GM19468 (cell line): Measurements from ENCODE around the gene AGXT.

Experiments used
- ATAC-seq: cut with Tn5 transposase; IDR thresholded peaks from one replicate; pipeline ENCODE4 v1.9.1; 2021; ENCODE audit warnings: mild to moderate bottlenecking, moderate library complexity, moderate number of reproducible peaks; ENCODE audit not compliant: unreplicated experiment; ENCODE audit errors: extremely low read depth

AGXT gene

DNA sequence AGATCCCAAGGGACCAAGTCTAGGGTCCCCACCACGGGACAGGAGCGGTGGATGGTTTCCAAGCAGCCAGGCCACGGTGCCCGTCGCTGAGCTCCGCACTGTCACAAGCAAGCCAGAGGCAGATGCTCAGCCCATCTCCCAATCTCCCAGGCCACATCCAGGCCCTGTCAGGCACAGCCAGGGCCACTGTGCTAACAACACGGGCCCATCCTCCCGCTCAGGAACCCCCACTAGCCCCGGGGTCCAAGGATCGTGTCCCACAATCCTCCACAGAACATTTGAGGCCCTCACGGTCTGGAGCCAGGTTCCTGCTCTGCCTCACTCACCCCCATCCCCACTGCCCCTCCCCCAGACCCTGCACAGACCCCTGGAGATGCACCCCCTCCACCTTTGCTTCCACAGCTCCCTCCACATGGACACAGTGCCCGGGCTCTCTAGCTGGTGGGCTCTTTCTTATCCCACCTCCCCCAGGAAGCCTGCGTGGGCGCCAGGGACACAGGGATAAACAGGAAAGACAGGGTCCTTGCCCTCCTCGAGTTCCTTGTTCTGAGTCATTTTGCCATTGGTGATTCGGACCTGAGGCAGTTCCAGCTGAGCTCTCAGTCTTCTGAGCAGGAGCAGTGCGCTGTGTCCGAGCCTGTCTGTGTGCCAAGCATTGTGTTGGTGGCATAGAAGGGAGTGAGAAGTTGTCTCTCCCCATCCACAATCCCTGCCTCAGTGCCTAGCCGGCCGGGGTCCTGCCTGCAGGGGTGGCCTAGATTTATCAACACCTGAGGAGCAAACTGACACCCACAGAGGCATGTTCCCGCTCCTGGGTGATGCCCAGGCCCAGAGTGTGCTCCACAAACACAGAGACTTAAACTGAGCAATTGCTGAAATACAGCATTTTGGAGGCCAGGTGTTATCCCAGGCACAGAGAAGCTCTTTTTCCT is 44.5 kb downstream of the AGXT start:
- ATAC-seq = no peak

- ATAC-seq = no peak
Measured at GRCh38 chr2:240913810-240914644, 45.4 kb downstream of the AGXT start.

DNA sequence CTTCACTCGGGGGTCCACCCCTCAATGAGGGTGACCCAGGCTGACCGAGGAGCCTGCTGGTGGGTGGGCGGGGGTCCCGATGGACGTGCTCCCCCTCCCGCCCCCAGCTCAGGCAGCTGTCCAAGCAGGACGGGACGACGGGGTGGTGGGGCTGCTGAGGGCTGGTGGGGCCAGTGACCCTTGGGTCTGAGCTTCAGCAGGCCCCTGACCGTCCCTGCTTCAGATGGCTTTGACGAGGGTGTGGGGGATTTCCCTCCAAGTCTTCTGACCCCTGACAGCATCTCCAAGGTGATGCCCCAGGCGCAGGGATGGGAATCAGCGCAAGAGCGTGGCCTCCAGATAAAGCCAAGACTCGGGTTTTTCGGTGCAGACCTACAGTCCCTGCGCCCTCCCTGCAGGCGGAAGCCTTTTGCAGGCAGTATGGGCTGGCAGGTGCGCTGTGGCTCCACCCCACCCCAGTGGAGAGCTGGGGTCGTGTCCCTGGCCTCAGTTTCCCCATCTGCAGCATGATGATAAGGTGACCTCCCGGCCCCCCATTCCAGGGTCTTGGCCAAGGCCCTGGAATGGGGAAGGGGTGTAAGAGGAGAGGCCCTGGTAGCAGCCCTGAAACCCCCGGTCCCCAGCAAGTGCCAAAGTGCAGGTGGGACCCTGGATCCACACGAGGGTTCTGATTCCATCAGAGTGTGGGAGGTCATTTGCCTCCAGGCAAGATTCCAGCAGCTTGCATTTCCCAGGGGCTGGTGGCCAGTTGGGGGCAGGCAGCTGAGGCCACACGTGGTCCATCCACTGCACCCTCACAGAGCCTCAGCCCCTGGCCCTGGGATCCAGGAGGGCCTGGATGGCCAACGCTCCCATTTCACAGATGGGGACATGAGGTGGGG is 46.3 kb downstream of the AGXT start:
- no peak for ATAC-seq

DNA sequence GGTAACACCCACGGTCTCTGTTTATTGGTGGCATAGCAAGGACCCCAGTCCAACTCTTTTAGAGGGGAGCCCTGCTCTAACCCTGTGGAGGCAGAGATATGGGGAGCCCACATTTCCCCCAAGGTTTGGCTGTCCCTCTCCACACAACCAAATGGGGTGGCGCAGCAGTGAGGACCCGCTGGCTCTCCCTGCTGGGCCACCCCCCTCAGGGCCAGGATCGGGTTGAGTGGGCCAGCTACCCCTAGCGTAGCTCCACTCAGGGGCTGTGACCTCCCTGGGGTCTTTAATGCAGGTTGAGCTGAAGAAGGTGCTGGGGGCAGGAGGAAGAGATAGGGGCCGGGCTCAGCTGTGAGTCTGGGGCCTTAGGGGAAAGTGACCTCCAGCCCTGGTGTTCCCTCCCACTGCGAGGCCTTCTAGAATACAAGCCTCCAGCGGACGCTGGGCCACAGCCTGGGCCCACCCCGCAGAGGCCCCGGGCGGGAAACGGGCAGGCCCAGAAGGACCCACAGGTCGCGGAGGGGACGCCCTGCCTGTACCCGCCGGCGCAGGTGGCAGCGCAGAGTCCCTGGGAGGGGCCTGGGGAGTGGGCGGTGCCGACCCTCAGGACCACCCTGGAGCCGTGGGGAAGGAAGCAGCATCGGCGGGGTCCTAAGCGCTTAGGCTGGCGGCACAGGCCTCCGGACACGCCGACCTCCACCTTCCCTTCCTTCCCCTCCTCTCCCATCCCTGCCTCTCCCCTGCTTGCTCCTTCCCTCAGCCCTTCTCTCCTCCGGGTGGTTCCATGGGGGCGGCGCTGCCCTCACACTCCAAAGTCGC is 47.1 kb downstream of the AGXT start:
- ATAC-seq = no peak

- ATAC-seq = no peak
Measured at GRCh38 chr2:240916571-240917008, 48.0 kb downstream of the AGXT start.

DNA sequence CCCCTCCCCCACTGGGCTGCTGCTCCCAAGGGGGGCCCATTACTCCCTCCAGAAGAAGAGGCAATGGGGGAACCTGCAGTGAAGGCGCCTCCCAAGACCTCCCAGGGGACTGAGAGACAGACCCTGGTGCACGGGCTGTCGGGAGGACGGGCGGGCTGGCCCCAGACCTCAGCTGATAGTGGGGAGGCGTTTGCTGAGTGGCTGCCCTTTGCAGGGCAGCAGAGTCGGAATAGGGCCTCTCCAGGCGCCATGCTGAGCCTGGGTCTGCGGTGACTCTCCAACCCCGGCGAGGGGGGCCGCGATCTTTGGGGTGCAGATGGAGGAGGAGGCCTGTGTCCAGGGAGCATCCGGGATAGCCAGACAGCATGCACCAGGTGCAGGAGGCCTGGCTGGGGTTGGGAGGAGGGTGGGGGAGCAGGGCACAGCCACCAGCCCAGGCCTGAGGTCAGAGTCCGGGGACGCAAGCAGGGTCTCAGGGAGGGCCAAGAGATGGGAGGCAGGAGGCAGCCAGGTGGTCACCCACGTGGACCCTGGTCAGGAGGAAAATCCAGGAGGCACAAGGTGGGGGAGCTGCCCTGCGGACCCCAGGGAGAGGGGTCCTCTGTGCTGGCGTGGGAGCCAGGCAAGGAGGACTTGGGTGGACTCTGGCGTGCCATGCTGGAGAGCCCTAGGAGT is 48.5 kb downstream of the AGXT start:
- ATAC-seq = no peak

DNA sequence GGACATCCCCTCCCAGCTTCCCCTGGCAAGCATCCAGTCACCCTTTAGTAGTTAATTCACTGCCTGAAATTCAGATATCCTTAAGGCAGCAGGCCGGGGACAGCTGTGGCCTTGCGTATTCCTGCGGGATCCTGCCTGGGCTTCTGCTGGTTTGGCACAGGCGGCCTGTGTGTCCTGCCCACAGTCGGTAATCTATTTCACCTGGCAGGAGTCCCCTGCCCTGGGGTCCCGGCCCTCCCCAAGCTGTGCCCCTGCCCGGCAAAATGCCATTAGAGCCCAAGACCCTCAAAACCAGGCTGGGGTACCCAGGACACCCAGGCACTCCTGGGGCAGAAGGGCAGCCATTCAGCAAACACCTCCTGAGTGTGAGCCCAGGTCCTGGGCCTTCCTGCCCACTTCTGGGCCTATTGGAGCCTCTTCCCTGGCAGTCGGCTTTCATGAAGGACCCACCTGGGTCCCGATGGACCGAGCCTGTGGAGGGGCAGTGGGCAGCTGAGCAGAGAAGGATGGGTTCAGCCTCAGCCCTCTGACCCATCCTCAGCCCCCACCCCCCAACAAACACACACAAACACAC is 49.1 kb downstream of the AGXT start:
- no peak for ATAC-seq

- ATAC-seq = no peak
Measured at GRCh38 chr2:240918258-240919091, 49.9 kb downstream of the AGXT start.

- no peak for ATAC-seq
Measured at GRCh38 chr2:240919161-240919781, 50.6 kb downstream of the AGXT start.

- no peak for ATAC-seq
Measured at GRCh38 chr2:240919786-240920782, 51.5 kb downstream of the AGXT start.

DNA sequence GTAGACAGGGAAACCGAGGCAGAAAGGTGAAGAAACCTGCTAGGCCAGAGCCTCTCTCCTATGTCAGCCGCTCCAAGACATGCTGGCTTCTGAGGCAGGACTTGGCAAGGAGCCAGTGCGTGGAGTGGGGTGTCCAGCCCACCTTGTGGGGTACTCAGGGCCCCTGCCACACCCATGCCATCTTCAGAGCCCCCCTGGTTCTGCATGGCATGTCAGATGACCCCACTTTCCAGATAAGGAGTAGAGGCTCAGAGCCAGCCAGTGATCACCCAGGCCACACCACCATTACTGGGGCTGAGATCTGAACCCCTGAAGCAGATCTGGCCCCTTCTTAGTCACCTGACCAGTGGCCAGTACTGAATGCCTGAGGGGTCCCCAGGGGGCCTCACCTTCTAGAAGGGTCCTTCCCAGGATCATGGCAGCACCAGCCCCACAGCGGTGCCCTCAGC is 52.2 kb downstream of the AGXT start:
- ATAC-seq = no peak

DNA sequence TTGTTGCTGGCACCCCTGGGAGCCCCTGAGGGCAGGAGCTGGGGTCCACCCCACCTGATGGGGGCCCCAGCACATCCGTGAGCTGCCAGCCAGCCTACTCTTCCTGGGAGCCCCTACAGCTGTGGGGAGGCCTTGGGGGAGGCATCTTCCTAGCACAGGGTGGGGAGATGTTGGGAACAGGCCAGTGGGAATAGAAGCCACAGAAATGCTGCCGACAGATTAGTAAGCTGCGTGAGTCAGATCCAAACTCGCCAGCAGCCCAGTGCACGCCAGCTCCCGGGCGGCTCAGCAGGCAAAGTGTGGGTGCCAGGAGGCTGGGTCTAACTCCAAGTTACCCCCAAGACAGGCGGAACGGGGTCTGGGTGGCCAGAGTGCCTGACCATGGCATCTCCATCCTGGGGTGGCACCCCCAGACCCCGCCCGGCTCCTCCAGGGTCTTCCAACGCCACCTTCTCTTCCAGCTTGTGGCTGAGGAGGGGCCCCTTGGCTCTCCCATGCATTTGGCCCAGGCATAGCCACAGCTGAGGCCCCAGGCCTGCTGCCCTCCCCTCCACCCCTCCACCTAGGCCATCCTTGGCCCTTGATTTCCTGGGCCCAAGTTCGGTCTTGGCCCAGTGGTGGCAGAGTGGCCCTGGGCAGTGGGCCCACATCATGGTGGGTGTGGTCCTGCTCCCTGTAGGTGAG is 52.8 kb downstream of the AGXT start:
- ATAC-seq = no peak

DNA sequence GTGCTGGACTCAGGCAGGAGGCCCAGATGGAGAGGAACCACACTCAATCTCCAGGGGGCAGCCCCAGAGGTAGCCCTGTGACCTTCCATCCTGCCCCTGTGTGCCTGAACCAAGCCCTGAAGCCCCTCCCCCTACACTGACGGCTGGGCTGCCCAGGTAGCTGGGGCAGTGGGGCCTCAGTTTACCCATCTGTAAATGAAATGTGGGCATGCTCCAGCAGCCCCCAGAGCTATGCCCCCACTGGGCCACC is 53.3 kb downstream of the AGXT start:
- no peak for ATAC-seq

GRCh38 chr2:240922245-240922981 is 53.8 kb downstream of the AGXT start:
- ATAC-seq = no peak

GRCh38 chr2:240922982-240923537 is 54.4 kb downstream of the AGXT start:
- no peak for ATAC-seq
